GM18526 (cell line): ENCODE measurements around the gene TSSK6.

Source experiments
- POLR2A ChIP-seq: IDR thresholded peaks from 3 replicates; pipeline ENCODE4 v1.6.1; 2011; ENCODE audit not compliant: insufficient read length; ENCODE audit errors: extremely low read depth

Gene TSSK6

DNA sequence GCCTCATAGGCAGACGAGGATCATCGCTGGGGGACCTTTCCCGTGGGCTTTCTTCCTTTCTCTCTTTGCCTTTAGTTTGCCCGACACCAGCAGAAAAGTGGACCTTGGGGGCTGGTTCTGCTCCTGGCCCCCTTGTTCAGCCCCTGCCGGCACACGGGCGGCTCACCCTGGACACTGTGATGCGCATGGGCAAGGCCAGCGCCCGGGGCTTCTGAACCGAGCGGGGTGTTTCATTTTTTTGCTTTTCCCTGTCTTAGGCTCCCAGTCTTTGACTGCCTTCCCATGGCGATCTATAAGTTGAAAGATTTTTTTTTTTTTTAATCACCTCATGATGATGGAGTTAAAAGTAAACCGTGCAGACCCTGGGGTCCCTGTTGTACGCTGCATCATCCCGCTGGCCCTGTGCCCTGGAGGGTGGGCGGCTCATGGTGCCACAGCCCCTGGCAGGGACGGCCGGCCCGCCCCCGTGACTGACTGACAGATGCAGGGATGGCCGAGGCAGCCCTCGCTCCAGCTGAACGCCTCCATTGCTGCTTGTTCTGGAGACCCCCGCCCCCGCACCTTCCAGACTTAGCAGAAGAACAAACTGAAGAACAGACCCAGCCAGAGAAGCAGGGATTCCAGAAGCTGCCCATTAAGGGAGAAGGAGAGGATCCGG, 9.6 kb downstream of the TSSK6 start:
- no peak for TF ChIP-seq POLR2A

DNA sequence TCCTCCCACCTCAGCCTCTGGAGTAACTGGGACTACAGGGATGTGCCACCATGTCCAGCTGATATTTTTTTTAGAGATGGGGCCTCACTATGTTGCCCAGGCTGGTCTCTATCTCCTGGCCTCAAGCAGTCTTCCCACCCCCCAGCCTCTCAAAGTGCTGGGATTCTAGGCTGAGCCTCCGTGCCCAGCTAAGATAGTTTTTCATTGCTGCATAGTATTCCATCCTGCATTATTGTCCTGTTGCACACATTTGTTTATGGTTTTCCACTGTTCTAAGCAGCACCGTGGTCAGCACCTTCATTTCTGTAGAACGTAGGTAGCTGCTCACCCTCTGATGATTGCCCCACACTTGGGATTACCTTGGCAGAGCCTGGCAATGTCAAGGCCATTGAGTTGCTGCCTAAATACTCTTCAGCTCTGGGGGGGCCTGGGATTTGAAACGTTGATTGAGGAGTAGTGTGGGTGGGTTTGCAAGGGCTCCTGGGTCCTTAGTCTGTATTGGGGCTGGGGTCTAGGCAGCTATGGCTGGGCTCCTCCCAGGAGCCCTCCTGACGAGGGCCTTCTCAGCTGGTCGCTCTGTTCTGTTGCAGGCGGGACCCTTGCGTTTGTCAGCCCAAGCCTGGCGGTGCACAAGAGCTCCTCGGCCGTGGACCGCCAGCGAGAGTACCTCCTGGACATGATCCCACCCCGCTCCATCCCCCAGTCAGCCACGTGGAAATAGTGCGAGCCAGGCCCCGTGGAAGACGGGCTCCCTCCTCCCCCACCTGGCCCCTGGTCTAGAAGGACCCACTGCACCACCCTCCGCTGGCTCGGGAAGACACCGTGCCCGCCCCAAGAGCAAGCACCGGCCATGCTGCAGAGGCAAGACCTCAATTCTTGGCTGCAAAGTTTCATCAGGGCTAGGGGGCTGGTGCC, 10.3 kb downstream of the TSSK6 start:
- TF ChIP-seq POLR2A = no peak

DNA sequence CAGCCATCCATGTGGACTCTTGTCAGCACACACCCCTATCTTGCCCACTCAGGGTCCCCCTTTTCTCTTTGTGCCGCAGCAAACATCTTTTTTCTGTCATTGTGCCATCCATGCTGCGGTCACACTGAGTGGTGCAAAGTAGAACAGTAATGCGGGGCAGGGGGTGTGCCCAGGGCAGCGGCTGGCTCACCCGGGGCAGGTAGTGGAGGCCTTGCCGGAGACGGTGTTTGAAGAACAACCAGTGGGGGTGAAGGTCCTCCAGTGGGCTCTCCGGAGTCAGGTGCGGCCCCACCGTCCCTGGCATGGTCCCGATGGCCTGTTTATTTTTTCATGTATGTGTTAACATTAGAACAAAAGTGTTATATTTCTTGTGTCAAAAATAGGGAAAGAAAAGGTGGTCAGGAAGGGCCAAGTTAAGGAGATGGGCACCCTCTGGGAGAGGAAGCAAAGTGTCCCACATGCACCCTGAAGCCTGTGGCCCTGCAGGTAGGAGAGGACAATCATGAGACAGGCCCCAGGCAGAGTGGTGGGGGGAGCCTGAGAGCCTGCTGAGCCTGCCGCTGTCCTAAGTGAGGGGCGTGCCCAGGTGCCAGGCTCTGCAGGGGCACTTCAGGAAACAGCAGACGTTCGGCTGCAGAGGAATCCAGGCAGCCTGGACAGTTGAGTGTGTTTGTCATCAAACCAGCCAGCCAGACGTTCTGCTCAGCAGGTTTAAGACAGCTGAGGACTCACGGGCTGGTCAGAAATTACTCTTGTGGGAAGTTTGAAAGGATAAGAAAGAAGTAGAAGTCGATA, 12.3 kb downstream of the TSSK6 start:
- no peak for TF ChIP-seq POLR2A

DNA sequence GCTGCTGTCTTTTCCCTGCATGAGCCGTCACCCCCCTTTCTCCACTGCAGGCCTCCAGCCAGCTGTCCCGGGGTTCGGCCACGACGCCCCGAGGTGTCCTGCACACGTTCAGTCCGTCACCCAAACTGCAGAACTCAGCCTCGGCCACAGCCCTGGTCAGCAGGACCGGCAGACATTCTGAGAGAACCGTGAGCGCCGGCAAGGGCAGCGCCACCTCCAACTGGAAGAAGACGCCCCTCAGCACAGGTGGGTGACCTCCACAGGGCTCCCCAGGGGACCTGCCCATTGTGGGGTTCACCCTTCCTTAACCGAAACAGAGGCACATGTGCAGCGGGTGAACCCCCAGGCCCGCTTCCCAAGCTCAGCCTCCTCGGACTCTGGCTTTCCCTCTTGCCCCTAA, 13.1 kb downstream of the TSSK6 start:
- TF ChIP-seq POLR2A = no peak

DNA sequence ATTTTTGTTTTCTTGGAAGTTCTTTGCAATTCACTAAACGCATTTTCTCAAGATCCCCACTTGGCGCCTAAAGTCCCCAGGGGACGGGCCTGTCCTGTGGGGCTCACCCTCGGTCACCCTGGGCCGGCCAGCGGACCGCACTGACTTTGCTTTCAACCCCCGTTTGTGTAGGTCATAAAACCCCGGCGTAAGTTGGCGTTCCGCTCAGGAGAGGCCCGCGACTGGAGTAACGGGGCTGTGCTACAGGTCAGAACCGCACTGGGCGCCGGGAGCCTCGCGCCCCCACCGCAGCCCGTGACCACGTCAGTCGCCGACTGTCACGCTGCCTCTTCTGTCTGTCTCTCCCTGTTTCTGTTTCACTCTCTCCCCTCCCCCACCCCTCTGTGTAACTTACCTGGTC, 13.6 kb downstream of the TSSK6 start:
- TF ChIP-seq POLR2A = no peak

DNA sequence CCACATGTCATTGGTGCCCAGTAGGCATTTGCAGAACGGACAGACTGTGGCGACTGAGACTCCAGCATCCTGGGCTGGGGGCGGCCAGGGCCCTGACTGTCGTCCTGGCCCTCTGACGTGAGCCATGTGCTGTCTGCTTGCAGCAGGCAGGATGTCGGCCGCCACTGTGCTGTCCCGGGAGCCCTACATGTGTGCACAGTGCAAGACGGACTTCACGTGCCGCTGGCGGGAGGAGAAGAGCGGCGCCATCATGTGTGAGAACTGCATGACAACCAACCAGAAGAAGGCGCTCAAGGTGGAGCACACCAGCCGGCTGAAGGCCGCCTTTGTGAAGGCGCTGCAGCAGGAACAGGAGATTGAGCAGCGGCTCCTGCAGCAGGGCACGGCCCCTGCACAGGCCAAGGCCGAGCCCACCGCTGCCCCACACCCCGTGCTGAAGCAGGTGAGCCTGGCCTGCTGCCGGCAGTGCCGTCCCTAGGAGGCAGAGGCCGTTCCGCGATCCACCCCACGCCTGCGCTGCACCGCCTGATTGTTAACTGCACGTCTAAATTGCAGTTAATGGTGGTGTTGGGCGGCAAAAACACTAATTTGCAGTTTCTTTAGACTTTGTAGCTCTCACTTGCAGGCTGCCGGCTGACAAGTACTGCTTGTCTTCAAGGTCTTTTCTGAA, 14.2 kb downstream of the TSSK6 start:
- TF ChIP-seq POLR2A = no peak

DNA sequence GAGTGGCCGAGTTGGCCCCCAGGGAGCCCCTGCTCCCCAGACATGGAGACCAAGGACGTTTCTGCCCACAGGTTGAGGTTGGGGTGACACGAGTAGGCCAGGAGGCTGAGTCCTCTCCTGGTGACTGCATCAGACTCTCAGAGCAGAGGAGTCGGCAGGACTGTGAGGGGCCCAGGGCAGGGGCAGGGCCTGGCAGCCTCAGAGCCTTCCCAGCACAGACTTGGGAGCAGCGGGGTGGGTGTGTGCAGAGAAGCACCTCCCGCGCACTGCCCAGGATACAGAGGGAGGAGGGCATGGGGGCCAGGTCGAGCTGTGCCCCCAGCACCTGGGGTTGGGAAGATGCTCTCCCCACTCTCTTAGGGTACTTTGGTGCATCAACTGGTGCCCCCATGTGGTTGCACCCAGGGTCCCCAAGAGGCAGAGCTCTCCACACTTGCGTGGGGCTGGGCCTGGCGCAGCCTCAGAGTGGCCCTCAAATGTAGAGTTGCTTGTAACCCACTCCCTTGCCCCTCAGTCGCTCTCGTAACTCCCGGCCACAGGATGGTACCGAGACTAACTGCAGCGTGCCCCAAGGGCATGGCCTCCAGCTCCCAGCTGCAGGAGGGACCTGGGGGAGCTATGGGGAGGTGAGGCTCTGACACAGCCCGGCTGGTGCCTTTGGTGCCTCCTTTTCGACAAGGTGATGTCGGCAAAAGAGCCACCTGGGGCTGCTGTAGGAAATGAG, 15.9 kb downstream of the TSSK6 start:
- TF ChIP-seq POLR2A = no peak

DNA sequence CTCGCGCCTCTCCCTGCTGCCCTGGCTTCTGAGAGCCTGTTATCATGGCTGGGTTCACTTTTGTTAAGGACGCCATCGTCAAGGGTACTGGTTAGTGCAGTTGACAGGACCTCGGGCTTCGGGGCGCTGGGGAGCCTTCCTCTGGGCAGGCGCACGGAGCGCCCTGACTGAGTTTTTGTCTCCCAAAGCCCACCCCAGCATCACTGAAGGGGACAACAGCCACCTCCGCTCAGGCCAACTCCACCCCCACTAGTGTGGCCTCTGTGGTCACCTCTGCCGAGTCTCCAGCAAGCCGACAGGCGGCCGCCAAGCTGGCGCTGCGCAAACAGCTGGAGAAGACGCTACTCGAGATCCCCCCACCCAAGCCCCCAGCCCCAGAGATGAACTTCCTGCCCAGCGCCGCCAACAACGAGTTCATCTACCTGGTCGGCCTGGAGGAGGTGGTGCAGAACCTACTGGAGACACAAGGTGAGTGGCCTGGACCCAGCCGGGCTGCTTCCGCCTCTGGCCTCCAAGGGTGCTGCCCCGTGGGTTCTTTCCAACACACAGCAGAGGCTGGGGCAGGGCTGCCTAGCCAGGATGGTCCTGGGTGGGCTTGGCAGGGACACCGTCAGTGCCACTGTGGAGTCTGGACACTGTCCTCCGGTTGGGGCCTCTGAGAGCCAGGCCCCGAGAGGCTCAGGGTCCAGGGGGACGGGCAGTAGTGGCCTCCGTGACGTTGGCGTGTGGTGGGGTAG, 16.9 kb downstream of the TSSK6 start:
- no peak for TF ChIP-seq POLR2A

DNA sequence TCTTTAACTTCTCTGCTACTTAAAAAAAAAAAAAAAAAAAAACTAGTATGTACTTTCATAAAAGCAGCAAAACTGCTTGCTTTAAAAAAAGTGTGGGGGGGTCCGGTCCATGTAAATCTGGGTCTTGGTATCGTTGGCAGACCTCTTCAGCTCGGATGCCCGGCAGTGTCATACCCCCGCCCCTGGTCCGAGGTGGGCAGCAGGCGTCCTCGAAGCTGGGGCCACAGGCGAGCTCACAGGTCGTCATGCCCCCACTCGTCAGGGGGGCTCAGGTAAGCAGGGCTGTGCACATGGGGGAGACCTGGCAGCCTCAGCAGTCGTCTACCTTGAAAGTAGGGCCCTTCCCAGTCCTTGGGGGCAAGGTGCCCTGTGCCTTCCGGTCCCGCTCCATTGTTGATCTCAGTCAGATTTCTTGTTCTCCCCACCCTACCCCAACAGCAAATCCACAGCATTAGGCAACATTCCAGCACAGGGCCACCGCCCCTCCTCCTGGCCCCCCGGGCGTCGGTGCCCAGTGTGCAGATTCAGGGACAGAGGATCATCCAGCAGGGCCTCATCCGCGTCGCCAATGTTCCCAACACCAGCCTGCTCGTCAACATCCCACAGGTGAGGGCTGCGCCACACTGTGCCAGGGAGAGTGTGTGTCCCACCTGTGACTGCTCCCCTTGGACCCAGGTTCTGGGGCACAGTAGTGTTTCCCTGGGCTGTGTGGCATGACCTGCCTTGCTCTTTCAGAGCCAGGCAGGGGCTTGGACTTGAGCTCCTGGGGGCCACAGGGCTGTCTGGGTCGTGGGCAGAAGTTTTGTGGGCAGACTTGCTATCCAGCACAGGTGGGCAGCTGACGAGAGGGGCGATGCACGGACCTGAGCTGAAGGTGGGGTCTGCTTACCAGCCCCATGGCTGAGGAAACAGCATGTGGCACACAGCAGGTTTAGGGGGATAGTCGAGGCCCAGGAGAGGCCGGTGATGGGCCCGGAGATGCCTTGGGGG, 19.4 kb downstream of the TSSK6 start:
- TF ChIP-seq POLR2A = no peak

DNA sequence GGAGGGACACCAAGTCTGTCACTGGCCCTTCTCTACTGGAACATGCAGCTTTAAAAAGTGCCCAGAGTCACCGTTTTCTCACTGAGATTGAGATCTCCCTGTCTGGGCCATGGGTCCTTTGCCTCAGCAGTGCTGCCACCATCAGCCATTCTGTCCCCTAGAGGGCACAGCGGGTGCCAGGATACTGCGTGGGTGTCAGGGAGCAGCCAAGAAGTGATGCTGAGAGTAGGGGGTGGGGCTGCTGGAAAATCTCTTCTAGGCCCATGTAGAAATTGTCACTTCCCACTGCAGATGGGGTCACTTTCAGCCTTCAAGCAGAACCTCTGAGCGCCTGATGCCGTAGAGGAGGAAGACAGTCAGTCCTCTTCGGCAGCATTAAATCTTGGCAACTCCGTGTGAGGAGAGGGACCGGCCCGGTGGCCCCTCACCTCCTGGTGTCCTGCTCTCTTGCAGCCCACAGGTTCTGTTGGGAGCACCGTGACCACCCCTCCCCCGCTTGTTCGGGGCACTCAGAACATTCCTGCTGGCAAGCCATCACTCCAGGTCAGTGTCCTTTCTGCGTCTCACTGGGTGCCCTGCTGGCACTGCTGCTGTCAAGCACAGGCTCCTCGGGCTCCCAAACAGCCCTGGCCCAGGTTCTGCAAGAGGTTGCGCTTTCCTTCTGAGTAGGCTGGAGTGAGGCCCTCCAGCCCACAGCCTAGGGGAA, 21.4 kb downstream of the TSSK6 start:
- no peak for TF ChIP-seq POLR2A

DNA sequence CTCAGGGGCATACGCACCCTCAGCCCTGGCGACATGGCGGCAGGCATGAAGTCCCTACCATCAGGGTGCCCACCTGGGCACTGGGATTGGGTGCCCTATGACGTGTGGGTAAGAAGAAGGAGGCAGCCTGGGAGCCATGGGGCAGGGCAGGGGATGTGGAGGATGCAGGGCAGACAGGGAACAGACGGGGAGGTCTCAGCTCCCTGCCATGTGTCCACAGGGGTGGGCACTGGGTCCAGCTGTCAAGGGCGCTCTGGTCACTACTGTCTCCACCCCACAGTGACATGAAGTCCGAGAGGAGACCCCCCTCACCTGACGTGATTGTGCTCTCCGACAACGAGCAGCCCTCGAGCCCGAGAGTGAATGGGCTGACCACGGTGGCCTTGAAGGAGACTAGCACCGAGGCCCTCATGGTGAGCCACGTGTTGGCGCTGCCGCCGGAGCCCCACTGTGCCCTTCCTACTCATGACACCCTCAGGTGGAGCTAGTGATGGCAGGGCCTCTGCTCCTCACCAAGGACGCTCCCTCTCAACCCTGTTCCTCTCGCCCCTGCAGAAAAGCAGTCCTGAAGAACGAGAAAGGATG, 23.2 kb downstream of the TSSK6 start:
- no peak for TF ChIP-seq POLR2A
